Neuron (in vitro differentiated cells): ENCODE results near the gene LENG9.

Source experiments
- H2AFZ ChIP-seq: one replicate; pipeline ENCODE4 v1.6.1; 2013; ENCODE audit warnings: low read depth, mild to moderate bottlenecking, inconsistent platforms, low read length, moderate library complexity
- H3K27me3 ChIP-seq: one replicate; pipeline ENCODE4 v1.6.1; 2013; ENCODE audit warnings: low read length; ENCODE audit not compliant: insufficient read depth
- H3K36me3 ChIP-seq: one replicate; pipeline ENCODE4 v1.6.1; 2013; ENCODE audit warnings: low read length; ENCODE audit not compliant: insufficient read depth
- H3K4me1 ChIP-seq: one replicate; pipeline ENCODE4 v1.6.1; 2013; ENCODE audit warnings: low read length; ENCODE audit not compliant: insufficient read depth
- H3K4me3 ChIP-seq: 2 replicates; pipeline ENCODE4 v1.5.1; 2013; ENCODE audit warnings: mild to moderate bottlenecking, low read length, moderate library complexity
- H3K9me3 ChIP-seq: one replicate; pipeline ENCODE4 v1.6.1; 2013; ENCODE audit warnings: low read length

Gene LENG9

GRCh38 chr19:54415208-54415900, 48.2 kb downstream of the LENG9 start, which contains the start of gene TTYH1:
TSS of gene TTYH1 (plus strand) at chr19:54415464. CDS start at chr19:54415553, 89 bp downstream.
- H2AFZ ChIP-seq = no peak within 1 kb of the TSS
- H3K4me3 ChIP-seq = peak within 1 kb of the TSS; percentile 73
- H3K4me1 ChIP-seq = peaks cover 39% of the 10 kb centered on the region
- H3K9me3 ChIP-seq = no peaks in the 10 kb centered on the region
- peaks cover 22% of the 10 kb centered on the region for H3K36me3 ChIP-seq
- peaks cover 3% of the 10 kb centered on the region for H3K27me3 ChIP-seq

GRCh38 chr19:54414156-54414555, 49.4 kb downstream of the LENG9 start:
- Histone ChIP-seq H3K4me1 (peaks cover 29% of the 10 kb centered on the region), H3K4me3 (no peak overlapping the region), H3K36me3 (peaks cover 16% of the 10 kb centered on the region), H3K27me3 (peaks cover 3% of the 10 kb centered on the region), H3K9me3 (no peaks in the 10 kb centered on the region), H2AFZ (no peak overlapping the region)

- Histone ChIP-seq H3K9me3 (no peaks in the 10 kb centered on the region), H3K4me1 (peaks cover 16% of the 10 kb centered on the region), H3K36me3 (peaks cover 11% of the 10 kb centered on the region), H2AFZ (no peak overlapping the region), H3K27me3 (peaks cover 3% of the 10 kb centered on the region), H3K4me3 (no peak overlapping the region)
Observed at GRCh38 chr19:54412877-54413276, 50.7 kb downstream of the LENG9 start.
